ENCODE results near the gene TRA2A. TPM values are rescaled to one million over a fixed set of nuclear protein-coding genes. Genes with fewer than 3 reads are reported as not detected.

Gene TRA2A
- total RNA-seq, 4 donors from 2014 or later = 42.7 to 91.3 (median 50.2) TPM

GRCh38 chr7:23490357-23491135 lies 41.2 kb downstream of the TRA2A start:
- no peak for TF ChIP-seq CTCF (IDR thresholded peaks at IDR 0.05; ENCODE audit: low read depth)

- TF ChIP-seq CTCF (IDR thresholded peaks at IDR 0.05; ENCODE audit: low read depth) = no peak
These were observed 44.1 kb downstream of the TRA2A start for GRCh38 chr7:23487670-23488069.

GRCh38 chr7:23486002-23486773 lies 45.6 kb downstream of the TRA2A start:
- TF ChIP-seq CTCF (IDR thresholded peaks at IDR 0.05; ENCODE audit: low read depth) = no peak

- no peak for TF ChIP-seq CTCF (IDR thresholded peaks at IDR 0.05; ENCODE audit: low read depth)
These were observed 49.1 kb downstream of the TRA2A start for GRCh38 chr7:23482686-23483085.

- no peak for TF ChIP-seq CTCF (IDR thresholded peaks at IDR 0.05; ENCODE audit: low read depth)
These were observed 53.6 kb downstream of the TRA2A start for GRCh38 chr7:23477962-23478866.

GRCh38 chr7:23477157-23477499 lies 54.7 kb downstream of the TRA2A start:
- TF ChIP-seq CTCF (IDR thresholded peaks at IDR 0.05; ENCODE audit: low read depth) = no peak
